Endodermal cell (in vitro differentiated cells): Measurements from ENCODE around the gene TNNI3K. TPM values are rescaled to one million over a fixed set of nuclear protein-coding genes. Genes with fewer than 3 reads are reported as not detected.

Experiments
- DNase-seq: peaks from one replicate; pipeline ENCODE4 v3.0.0-alpha.2; 2017
- H3K27ac ChIP-seq: 2 replicates; pipeline ENCODE4 v1.5.1; 2013; ENCODE audit warnings: mild to moderate bottlenecking, low read depth, low read length, moderate library complexity
- H3K27me3 ChIP-seq: 2 replicates; pipeline ENCODE4 v1.6.1; 2013; ENCODE audit warnings: mild to moderate bottlenecking, low read length, moderate library complexity; ENCODE audit not compliant: insufficient read depth, control insufficient read depth, poor library complexity, severe bottlenecking
- H3K36me3 ChIP-seq: 2 replicates; pipeline ENCODE4 v1.7.0; 2013; ENCODE audit warnings: mild to moderate bottlenecking, low read length, moderate library complexity; ENCODE audit not compliant: control insufficient read depth, insufficient read depth
- H3K4me1 ChIP-seq: one replicate; pipeline ENCODE4 v1.7.0; 2013; ENCODE audit warnings: low read length; ENCODE audit not compliant: control insufficient read depth, insufficient read depth
- H3K4me3 ChIP-seq: 2 replicates; pipeline ENCODE4 v1.5.1; 2013; ENCODE audit warnings: mild to moderate bottlenecking, low read length, moderate library complexity
- H3K9ac ChIP-seq: 2 replicates; pipeline ENCODE4 v1.6.1; 2013; ENCODE audit warnings: mild to moderate bottlenecking, low read length, moderate library complexity; ENCODE audit not compliant: poor library complexity, severe bottlenecking; ENCODE audit errors: extremely low read depth
- H3K9me3 ChIP-seq: 2 replicates; pipeline ENCODE4 v1.6.1; 2013; ENCODE audit warnings: mild to moderate bottlenecking, low read length, moderate library complexity; ENCODE audit not compliant: control insufficient read depth
- H3K27ac Mint-ChIP-seq: 2 replicates; pipeline ENCODE4 v1.8.0; 2020; ENCODE audit warnings: mixed read lengths
- H3K27me3 Mint-ChIP-seq: 2 replicates; pipeline ENCODE4 v1.8.0; 2021; ENCODE audit warnings: mild to moderate bottlenecking, mixed read lengths; ENCODE audit not compliant: insufficient read depth
- H3K36me3 Mint-ChIP-seq: 2 replicates; pipeline ENCODE4 v1.8.0; 2020; ENCODE audit warnings: low read depth, mixed read lengths
- H3K4me1 Mint-ChIP-seq: 2 replicates; pipeline ENCODE4 v1.8.0; 2020; ENCODE audit warnings: mixed read lengths
- H3K4me3 Mint-ChIP-seq: 2 replicates; pipeline ENCODE4 v1.8.0; 2020; ENCODE audit warnings: mild to moderate bottlenecking, moderate library complexity, mixed read lengths
- H3K9me3 Mint-ChIP-seq: 2 replicates; pipeline ENCODE4 v1.8.0; 2020; ENCODE audit warnings: mild to moderate bottlenecking, mixed read lengths
- CTCF ChIP-seq: fragments of 200-600 bp; sonication (generic); conservative IDR thresholded peaks from 2 replicates; pipeline ENCODE4 v1.5.0; 2021; ENCODE audit warnings: antibody characterized with exemption, mild to moderate bottlenecking
- WGBS, 2 experiments: methylation state at CpG; one replicate each; pipeline versions ENCODE4 v1.1.5 to v1.1.7; 2013; ENCODE audit warnings: missing lambda C conversion rate in 2 of 2, mixed read lengths in 1 of 2; ENCODE audit not compliant: insufficient coverage in 1 of 2, insufficient read length in 1 of 2; 5-methylcytosine and 5-hydroxymethylcytosine counted together
- total RNA-seq, 2 donors: library from RNA; stranded (reverse); fragmentation: NEBNext Ultra II Directional in 1 of 2; extraction: Animal tissue kit (Norgen Biotek cat#: 25700) in 1 of 2; gene quantifications; 2 replicates in 1 of 2; 3 replicates in 1 of 2; pipeline ENCODE4 v1.2.1, GENCODE V29; 2021

The TNNI3K gene
- total RNA-seq, 2 donors from 2014 or later, result 1.1 TPM; not detected in 1

DNA sequence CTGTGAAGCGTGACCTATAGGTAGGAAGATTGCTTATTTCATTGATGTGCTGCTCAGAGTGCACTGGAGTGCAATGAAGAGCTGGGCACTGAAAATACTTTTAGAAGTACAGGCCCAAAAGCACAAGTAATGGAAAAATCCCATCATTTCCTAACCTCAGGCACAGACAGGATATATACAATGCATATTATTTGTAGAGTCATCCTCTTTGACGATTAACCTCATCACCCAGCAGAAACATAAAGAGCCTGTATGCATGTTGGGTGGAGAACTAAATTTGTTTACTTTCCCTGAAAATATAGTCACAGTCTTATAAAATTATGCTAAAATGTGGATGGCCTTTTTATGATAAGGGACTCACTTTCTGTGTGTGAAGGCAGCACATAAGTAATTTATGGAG lies 98.1 kb downstream of the TNNI3K start:
- DNase-seq, result no peak
- no peaks in the 10 kb centered on the region for H3K4me1 Mint-ChIP-seq
- Histone ChIP-seq H3K4me1 (no peaks in the 10 kb centered on the region), H3K9me3 (no peaks in the 10 kb centered on the region), H3K36me3 (no peaks in the 10 kb centered on the region), H3K27me3 (no peaks in the 10 kb centered on the region), H3K4me3 (no peak overlapping the region), H3K9ac (no peak overlapping the region), H3K27ac (no peak overlapping the region)
- H3K27ac Mint-ChIP-seq, result no peak overlapping the region
- WGBS, 2 experiments, result 94 to 100% methylated on average over 1 of the region's 2 CpGs
- TF ChIP-seq CTCF, result no peak
- no peaks in the 10 kb centered on the region for H3K27me3 Mint-ChIP-seq
- H3K9me3 Mint-ChIP-seq, result no peaks in the 10 kb centered on the region
- H3K36me3 Mint-ChIP-seq, result no peaks in the 10 kb centered on the region
- H3K4me3 Mint-ChIP-seq, result no peak overlapping the region

- Histone ChIP-seq H3K4me3 (no peak overlapping the region), H3K9me3 (no peaks in the 10 kb centered on the region), H3K4me1 (no peaks in the 10 kb centered on the region), H3K36me3 (no peaks in the 10 kb centered on the region), H3K9ac (no peak overlapping the region), H3K27ac (no peak overlapping the region), H3K27me3 (no peaks in the 10 kb centered on the region)
- no peaks in the 10 kb centered on the region for H3K4me1 Mint-ChIP-seq
- no peaks in the 10 kb centered on the region for H3K9me3 Mint-ChIP-seq
- no peak overlapping the region for H3K4me3 Mint-ChIP-seq
- no peak for TF ChIP-seq CTCF
- H3K27ac Mint-ChIP-seq, result no peak overlapping the region
- no peaks in the 10 kb centered on the region for H3K27me3 Mint-ChIP-seq
- no peak for DNase-seq
- no peaks in the 10 kb centered on the region for H3K36me3 Mint-ChIP-seq
These were observed 99.0 kb downstream of the TNNI3K start for GRCh38 chr1:74334147-74334546.

- Mint-ChIP-seq H3K4me1 (no peaks in the 10 kb centered on the region), H3K36me3 (no peaks in the 10 kb centered on the region), H3K4me3 (no peak overlapping the region), H3K9me3 (no peaks in the 10 kb centered on the region), H3K27me3 (no peaks in the 10 kb centered on the region), H3K27ac (no peak overlapping the region)
- H3K9me3 ChIP-seq, result no peaks in the 10 kb centered on the region
- DNase-seq, result no peak
- no peaks in the 10 kb centered on the region for H3K27me3 ChIP-seq
- 63 to 89% methylated on average over 2 of the region's 2 CpGs for WGBS, 2 experiments
- no peaks in the 10 kb centered on the region for H3K4me1 ChIP-seq
- H3K36me3 ChIP-seq, result no peaks in the 10 kb centered on the region
- H3K27ac ChIP-seq, result peak overlapping the region; percentile 7
- no peak for TF ChIP-seq CTCF
- H3K4me3 ChIP-seq, result no peak overlapping the region
- H3K9ac ChIP-seq, result no peak overlapping the region
These were observed 105.5 kb downstream of the TNNI3K start for GRCh38 chr1:74340656-74341055.
